ENCODE data around the gene GLB1L.

GLB1L gene

GRCh38 chr2:219245899-219246230 lies 621 bp upstream of the GLB1L start:
- no peak for TF ChIP-seq CTCF (IDR thresholded peaks at IDR 0.05; ENCODE audit: low read depth, low read length)
- H3K4me3 ChIP-seq (ENCODE audit: low read depth, low read length) = peak overlapping the region; percentile 68

- no peak for TF ChIP-seq CTCF (IDR thresholded peaks at IDR 0.05; ENCODE audit: low read depth, low read length)
- peak overlapping the region; percentile 68 for H3K4me3 ChIP-seq (ENCODE audit: low read depth, low read length)
Measured at GRCh38 chr2:219244789-219245147, 476 bp downstream of the GLB1L start.

- no peak for TF ChIP-seq CTCF (IDR thresholded peaks at IDR 0.05; ENCODE audit: low read depth, low read length)
- no peak overlapping the region for H3K4me3 ChIP-seq (ENCODE audit: low read depth, low read length)
Measured at GRCh38 chr2:219243291-219243761, 1.9 kb downstream of the GLB1L start.

GRCh38 chr2:219234331-219234730 lies 10.9 kb downstream of the GLB1L start:
- H3K4me3 ChIP-seq (ENCODE audit: low read depth, low read length) = no peak overlapping the region
- no peak for TF ChIP-seq CTCF (IDR thresholded peaks at IDR 0.05; ENCODE audit: low read depth, low read length)

GRCh38 chr2:219230059-219230540 lies 15.1 kb downstream of the GLB1L start:
- TF ChIP-seq CTCF (IDR thresholded peaks at IDR 0.05; ENCODE audit: low read depth, low read length) = no peak
- peak overlapping the region; percentile 90 for H3K4me3 ChIP-seq (ENCODE audit: low read depth, low read length)

GRCh38 chr2:219229305-219230058 lies 15.8 kb downstream of the GLB1L start, which contains the start of the genes ANKZF1 and ATG9A:
Gene ANKZF1, plus strand, starts transcription at chr2:219229806. Its CDS starts 452 bp downstream, at chr2:219230258.
Gene ATG9A, minus strand, starts transcription at chr2:219229636. Its CDS starts 1,612 bp downstream, at chr2:219228024.
- no peak for TF ChIP-seq CTCF (IDR thresholded peaks at IDR 0.05; ENCODE audit: low read depth, low read length)

GRCh38 chr2:219228911-219229304 lies 16.3 kb downstream of the GLB1L start:
- peak overlapping the region; percentile 90 for H3K4me3 ChIP-seq (ENCODE audit: low read depth, low read length)
- no peak for TF ChIP-seq CTCF (IDR thresholded peaks at IDR 0.05; ENCODE audit: low read depth, low read length)

More at GRCh38 chr2:219229305-219230058, 15.8 kb downstream of the GLB1L start, which contains the start of the genes ANKZF1 and ATG9A:
- H3K4me3 ChIP-seq (ENCODE audit: low read depth, low read length) = peak within 1 kb of the TSS; percentile 90
